GM11168 (cell line): ENCODE measurements around the gene ABCG1.
"Not testable (repeated sequence)": the region's sequence is repeated elsewhere in the genome, so short reads cannot be mapped to it uniquely, and the experiment has no call there.

Experiments
- in situ Hi-C: fragments of 300-500 bp; cut with MboI; formaldehyde crosslinking; loops from one replicate; pipeline ENCODE4 v1.12.0; 2022; ENCODE audit warnings: low sequenced_read_pairs; ENCODE audit not compliant: unreplicated experiment

ABCG1 gene

DNA sequence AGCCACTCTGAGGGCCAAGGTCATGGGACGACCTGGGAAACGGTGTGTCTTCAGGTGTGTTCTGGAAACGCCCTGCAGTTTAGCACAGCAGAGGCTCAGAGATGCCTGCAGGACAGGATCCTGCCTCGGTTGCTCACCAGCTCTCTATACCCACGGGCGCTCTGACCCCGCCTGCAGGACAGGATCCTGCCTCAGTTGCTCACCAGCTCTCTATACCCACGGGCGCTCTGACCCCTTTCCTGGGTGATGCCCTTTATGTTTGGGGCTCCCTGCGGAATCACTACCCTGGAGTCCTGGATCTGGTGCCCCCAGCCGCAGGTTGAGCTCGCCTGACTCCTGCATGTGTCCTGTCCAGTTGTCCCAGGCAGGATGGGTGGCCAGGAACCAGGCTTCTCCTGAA lies 63.8 kb downstream of the ABCG1 start:
- in situ Hi-C loops, result no loop called here

DNA sequence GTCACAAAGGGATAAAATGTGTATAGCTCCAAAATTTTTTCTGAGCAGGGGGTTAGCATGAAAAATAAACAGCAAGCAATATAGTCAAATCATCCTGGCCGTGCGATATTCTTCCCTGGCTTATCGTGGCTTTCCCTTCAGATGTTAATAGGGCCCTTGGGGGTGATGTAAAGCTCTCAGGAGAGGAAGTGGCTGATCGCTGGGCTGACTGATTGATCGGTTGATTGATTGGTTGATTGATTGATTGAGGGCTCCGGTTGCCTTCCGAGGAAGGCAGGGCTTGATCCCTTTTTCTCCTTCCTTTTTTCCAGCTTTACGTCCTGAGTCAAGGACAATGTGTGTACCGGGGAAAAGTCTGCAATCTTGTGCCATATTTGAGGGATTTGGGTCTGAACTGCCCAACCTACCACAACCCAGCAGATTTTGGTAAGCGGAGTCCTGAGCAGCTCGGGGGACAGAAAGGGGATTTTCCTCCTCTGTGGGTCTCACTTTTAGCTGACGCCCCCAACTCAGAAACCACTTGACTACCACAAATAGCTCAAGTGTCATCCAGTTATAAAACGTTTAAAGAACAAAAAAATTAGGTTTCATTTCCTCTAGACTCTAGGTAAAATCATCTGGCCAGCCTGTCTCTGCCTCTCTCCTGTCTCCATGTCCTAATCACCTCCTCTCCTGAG lies 66.8 kb downstream of the ABCG1 start:
- in situ Hi-C loops, result no loop called here

DNA sequence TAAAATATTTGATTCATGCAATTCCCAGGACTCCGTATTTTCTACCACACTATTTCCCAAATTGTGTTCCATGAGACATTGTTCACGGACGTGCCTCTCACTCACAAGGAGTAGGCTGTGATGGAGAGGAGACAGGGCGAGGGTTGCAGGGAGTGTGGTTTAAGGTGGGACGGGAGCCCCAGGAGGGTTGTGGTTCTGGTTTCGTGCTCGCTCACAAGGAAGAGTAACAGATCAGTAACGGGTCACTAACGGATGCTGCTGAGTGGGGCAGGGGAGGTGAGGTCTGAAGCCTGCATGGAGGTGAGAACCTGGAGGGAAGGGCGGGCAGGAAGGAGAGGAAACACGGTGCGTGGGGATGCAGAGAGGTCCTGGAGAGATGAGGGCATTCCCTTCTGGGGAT lies 67.5 kb downstream of the ABCG1 start:
- in situ Hi-C loops, result no loop called here

- in situ Hi-C loops, result no loop called here
Observed at GRCh38 chr21:42287193-42288083, 68.5 kb downstream of the ABCG1 start.

DNA sequence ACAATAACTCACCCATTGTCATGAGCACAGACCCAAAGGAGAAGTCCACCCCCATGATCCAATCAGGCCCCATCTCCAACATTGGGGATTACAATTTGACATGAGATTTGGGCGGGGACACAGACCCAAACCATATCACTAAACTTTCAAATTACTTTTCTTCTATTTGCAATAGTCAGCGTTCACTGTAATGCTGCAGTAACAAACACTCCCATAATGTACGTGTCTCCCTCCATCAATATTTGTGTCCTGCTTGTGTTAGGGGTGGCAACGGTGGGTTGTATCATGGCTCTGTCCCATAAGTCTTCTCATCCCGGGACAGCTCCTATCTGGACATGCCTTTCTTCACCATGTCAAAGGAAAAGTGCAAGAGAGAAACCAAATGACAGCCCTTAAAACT lies 70.0 kb downstream of the ABCG1 start:
- in situ Hi-C loops, result no loop called here

- in situ Hi-C loops, result no loop called here
Observed at GRCh38 chr21:42289926-42290325, 71.0 kb downstream of the ABCG1 start.

DNA sequence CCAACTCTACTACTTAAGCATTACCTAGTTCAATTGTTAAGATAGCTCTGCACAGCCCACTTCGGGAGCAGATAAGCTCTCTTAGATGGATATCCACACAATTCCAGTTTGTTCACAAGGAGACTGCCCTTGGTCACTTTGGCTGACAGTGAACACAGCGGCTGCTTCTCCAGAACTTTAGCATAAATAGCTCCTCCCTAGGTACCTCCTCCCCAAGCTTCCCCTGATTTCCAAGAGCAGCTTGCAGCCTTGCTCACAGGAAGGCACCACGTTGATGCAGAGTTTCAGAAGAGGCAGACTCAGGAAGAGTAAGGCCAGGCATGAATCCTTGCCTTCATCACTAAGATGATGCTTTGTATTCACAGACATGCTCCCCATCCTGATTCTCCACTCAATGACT lies 71.6 kb downstream of the ABCG1 start:
- in situ Hi-C loops, result no loop called here

GRCh38 chr21:42291003-42291750 lies 72.2 kb downstream of the ABCG1 start:
- in situ Hi-C loops, result no loop called here

DNA sequence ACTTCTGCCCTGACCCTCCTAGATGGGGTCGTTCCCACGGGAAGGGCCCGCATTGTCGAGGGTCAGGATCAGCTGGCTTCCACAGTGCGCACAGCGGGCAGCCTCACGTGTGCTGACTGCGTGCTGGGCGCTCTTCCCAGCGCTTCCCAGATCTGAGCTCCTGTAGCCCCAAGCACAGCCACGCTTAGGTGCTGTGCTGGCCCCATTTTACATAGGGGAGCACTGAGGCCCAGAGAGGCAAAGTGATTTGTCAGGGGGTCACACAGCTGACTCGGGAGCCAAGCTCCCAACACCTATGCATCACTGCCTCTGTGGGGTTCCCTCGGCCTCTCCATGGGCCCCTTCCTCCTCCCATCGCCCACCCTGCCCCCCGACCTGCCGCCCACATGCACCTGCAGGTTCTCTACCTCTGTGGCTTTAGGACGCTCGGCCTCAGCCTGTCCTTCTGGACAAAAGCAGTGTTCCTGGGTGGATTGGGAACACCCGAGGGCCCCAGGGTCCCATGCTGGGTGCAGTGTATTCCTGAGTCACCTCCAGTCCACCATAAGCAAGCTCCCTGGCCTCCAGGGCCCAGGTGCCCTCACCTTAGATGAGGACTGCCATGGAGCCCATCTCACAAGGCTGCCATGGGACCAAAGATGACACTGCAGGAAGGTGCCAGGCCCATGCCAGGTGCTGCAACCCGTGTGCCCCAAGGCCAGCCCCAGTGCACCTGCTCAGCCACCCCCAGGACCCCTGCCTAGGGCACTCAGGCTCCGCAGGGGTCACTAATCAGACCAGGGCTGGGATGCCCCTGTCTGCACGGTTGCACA lies 73.0 kb downstream of the ABCG1 start:
- in situ Hi-C loops, result no loop called here

GRCh38 chr21:42292563-42293142 lies 73.7 kb downstream of the ABCG1 start:
- in situ Hi-C loops, result not testable (repeated sequence)

DNA sequence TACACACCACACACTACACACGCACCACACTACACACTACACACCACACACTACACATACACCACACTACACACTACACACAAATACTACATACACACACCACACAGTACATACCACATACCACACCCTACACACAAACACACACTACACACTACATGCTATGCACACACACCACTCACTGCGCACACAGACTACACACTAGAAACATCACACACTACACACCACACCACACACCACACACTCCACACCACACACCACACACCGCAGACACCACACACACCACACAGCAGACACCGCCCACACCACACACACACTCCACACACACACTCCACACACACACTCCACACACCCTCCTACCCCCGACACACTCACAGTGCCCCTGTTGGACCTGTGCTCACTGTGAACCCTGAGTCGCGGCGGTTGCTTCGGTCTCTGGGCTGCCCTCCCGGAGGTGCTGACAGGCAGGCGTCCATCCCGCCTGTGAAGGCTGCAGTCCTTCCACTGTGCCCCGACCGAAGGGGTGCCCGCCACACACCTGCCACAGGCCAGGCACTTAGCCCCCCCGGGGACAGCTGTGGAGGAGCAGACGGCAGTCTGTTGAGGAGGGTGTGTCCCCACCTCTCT lies 74.8 kb downstream of the ABCG1 start:
- in situ Hi-C loops, result no loop called here

- in situ Hi-C loops, result no loop called here
Observed at GRCh38 chr21:42294273-42294880, 75.4 kb downstream of the ABCG1 start.

GRCh38 chr21:42295845-42296244 lies 76.9 kb downstream of the ABCG1 start:
- in situ Hi-C loops, result no loop called here

DNA sequence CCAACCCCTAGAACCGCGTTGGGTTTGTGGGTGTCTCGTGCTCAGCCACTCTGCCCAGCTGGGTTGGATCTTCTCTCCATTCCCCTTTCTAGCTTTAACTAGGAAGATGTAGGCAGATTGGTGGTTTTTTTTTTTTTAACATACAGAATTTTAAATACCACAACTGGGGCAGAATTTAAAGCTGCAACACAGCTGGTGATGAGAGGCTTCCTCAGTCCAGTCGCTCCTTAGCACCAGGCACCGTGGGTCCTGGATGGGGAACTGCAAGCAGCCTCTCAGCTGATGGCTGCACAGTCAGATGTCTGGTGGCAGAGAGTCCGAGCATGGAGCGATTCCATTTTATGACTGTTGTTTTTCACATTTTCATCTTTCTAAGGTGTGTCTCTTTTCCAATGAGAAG lies 77.6 kb downstream of the ABCG1 start:
- in situ Hi-C loops, result no loop called here

GRCh38 chr21:42297377-42297776 lies 78.4 kb downstream of the ABCG1 start:
- in situ Hi-C loops, result no loop called here

DNA sequence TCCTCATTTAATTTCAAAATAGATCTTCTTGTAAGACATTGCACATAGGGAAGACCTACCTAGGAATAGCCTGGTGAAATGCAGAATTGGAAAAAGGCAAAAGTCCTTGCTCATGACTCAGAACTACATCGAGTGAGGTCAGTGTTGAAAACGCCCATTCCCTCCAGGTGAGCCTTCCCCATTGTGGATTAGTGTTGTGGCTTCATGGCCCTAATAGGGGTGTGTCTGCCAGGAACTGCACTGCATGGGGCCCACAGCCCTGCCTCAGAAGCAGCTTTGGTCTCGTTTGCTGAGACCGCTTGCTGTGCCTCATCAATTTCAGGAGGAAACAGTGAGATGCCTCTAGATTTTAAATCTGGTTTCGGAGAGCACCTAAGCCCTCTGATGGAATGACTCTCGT lies 79.3 kb downstream of the ABCG1 start:
- in situ Hi-C loops, result no loop called here

- in situ Hi-C loops, result no loop called here
Observed at GRCh38 chr21:42298657-42299056, 79.7 kb downstream of the ABCG1 start.

GRCh38 chr21:42299324-42300044 lies 80.5 kb downstream of the ABCG1 start:
- in situ Hi-C loops, result no loop called here
